OCI-LY1 (cell line): Measurements from ENCODE around the gene CPEB2.

Source experiments
- CTCF ChIP-seq: fragments of 200-600 bp; sonication (generic), shearing (Covaris generic); IDR thresholded peaks from 2 replicates; pipeline ENCODE4 v1.5.1; 2017; ENCODE audit warnings: mild to moderate bottlenecking, antibody characterized with exemption, low read length, moderate library complexity, mixed read lengths
- EZH2 ChIP-seq: fragments of 200-600 bp; sonication (generic), shearing (Covaris generic); IDR thresholded peaks from 2 replicates; pipeline ENCODE4 v1.8.0; 2017; ENCODE audit warnings: borderline replicate concordance, mixed run types, mild to moderate bottlenecking, antibody characterized with exemption, low read length, moderate library complexity, mixed read lengths

- no peak for TF ChIP-seq CTCF
- TF ChIP-seq EZH2, result no peak
Observed at GRCh38 chr4:14958436-14958835, 43.8 kb upstream of the CPEB2 start.
